ENCODE data around the gene RAB11FIP4.

- TF ChIP-seq POLR2AphosphoS5 (IDR thresholded peaks at IDR 0.05) (no peak), CTCF (IDR thresholded peaks at IDR 0.05) (no peak)
Measured at GRCh38 chr17:31492880-31493655, 101.6 kb downstream of the RAB11FIP4 start.

Data from breast epithelium (tissue), 3 donors.